OCI-M1 (cell line): ENCODE data around the gene SEC11A.
A peak's percentile ranks its signal among the peaks of the same experiment; 100 is the strongest.
"Not testable (repeated sequence)": the region's sequence is repeated elsewhere in the genome, so short reads cannot be mapped to it uniquely, and the experiment has no call there.

Experiments
- DNase-seq: peaks from one replicate; lab custom pipeline; 2025; lab: John Stamatoyannopoulos, UW

SEC11A gene

DNA sequence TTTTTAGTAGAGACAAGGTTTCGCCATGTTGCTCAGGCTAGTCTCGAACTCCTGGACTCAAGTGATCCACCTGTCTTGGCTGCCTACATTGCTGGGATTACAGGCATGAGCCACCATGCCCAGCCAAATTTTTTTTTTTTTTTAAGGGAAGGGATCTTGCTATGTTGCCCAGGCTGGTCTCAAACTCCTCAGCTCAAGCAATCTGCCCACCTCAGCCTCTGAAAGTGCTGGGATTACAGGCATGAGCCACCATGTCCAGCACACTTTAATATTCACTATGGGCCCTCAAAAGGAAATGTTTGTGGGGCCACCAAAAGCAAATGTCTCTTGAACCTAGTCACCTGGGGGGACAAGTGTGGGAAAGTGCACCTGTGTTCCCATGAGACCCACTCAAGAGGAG lies 73.3 kb downstream of the SEC11A start:
- not testable (repeated sequence) for DNase-seq

DNA sequence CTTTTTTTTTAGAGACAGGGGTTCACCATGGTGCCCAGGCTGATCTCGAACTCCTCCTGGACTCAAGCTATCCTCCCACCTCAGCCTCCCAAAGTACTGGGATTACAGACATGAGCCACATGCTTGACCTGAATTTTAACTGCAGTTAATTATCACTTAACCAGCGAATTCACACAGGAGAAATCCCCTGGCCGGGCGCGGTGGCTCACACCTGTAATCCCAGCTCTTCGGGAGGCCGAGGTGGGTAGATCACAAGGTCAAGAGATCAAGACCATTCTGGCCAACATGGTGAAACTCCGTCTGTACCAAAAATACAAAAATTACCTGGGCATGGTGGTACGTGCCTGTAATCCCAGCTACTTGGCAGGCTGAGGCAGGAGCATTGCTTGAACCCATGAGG lies 74.1 kb downstream of the SEC11A start:
- DNase-seq: not testable (repeated sequence)

DNA sequence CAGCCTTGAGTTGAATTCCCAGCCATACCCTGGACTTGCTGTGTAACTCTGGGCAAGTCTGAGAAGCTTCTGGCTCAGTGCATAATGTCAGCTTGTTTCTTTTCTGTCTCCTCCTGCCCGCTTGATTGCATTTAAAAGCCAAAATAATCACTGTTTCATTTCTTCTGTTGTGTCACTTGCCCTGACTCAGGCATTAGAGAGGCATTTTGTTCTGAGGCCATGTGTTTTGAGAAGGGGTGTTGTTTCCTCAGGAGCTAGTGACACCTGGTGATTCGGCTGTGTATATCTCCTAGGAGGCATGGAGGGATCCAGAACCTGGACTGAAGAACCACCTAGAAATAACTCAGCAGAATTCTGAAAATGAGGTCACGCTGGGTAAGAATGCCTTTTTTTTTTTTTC lies 77.8 kb downstream of the SEC11A start:
- peak; percentile 36 for DNase-seq

DNA sequence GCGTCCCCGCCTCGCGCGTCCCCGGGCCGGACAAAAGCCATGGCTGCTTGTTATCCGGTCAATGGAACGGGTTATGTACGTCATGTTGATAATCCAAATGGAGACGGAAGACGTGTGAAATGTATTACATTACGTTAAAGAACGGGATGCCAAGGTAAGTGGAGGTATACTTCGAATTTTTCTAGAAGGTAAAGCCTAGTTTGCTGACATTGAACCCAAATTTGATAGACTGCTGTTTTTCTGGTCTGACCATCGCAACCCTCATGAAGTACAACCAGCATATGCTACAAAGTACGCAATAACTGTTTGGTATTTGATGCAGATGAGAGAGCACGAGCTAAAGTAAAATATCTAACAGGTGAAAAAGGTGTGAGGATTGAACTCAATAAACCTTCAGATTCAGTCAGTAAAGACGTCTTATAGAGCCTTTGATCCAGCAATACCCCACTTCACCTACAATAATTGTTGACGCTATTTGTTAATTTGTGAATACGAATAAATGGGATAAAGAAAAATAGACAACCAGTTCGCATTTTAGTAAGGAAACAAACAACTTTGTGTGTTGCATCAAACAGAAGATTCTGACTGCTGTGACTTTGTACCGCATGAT lies 81.6 kb downstream of the SEC11A start:
- no peak for DNase-seq

DNA sequence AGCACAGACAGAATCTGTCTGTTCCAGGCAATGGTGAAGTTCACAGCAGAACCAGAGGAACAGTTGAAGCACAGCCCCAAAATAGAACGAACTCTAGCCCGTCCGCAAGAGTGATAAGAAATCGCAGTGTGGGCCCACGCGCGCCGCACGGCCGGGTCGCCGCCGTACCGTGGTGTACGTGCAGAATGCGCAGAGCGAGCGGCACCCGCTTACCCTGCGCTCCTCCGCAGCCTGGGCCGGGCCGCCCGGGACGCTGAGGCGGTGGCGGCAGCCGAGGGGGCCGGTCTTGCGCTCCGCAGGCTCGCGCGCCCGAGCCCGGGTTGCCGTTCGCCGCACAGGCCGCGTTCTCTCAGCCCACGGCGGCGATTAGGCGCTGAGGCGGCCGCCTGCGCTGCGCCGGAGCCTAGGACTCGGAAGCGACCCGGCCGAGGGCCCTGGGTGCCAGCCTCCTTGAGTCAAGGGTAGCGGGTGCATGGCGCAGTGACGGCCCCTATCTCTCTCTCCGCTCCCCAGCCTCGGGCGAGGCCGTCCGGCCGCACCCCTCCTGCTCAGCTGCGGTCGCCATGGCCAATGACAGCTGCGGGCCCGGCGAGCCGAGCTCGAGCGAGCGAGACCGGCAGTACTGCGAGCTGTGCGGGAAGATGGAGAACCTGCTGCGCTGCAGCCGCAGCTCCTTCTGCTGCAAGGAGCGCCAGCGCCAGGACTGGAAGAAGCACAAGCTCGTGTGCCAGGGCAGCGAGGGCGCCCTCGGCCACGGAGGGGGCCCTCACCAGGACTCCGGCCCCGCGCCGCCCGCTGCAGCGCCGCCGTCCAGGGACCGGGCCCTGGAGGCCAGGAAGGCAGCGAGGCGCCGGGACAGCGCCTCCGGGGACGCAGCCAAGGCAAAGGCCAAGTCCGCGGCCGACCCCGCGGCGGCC lies 82.4 kb downstream of the SEC11A start:
- DNase-seq: peak; percentile 70

DNA sequence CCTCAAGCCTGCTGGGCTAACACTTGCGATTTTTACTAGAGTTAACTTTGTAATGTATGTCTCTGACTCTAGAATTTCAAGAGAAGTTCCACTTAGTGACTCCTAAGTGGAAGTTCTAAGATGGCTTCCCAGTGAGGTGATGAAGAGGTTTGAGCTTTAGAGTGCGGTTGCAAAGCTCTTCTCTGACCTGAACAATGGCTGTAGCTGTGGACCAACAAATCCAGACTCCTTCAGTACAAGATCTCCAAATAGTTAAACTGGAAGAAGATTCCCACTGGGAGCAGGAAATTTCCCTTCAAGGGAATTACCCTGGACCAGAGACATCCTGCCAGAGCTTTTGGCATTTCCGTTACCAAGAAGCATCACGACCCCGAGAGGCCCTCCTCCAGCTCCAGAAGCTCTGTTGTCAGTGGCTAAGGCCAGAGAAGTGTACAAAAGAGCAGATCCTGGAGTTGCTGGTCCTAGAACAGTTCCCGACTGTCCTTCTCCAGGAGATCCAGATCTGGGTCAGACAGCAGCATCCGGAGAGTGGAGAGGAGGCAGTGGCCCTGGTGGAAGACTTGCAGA lies 84.2 kb downstream of the SEC11A start:
- peak; percentile 51 for DNase-seq

DNA sequence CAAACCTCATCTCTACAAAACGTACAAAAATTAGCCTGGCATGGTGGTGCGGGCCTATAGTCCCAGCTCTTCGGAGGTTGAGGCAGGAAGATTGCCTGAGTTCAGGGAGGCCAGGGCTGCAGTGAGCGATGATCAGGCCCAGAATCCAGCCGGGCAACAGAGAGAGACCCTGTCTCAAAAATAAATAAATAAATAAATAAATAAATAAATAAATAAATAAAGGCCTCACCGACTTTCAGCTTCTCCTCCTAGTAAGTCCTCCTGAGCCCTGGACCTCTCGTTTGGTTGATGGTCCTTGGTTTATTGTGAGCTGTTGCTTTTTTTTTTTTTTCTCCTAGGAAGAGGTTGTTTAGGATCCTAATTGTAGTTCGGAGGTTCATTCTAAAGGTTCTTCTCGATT lies 86.9 kb downstream of the SEC11A start:
- DNase-seq: no peak

DNA sequence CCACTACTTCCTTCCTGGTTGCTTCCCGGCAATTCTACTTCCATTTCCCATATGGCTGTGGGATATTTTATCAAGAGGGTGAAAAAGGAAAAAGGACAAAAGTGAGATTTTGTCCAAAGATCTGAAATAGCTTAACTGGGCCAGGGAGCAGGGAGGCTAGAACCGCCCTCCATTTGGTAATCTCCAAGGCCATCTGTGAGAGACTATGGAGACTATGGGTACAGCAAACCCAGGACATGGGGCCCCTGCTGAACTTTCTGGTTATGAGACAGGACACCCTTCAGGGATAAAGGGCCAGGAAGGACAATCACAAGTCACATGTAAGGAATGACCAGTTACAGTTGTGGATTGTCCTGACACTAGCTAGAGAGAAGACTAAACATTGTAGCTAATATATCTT lies 90.8 kb downstream of the SEC11A start:
- DNase-seq: no peak

DNA sequence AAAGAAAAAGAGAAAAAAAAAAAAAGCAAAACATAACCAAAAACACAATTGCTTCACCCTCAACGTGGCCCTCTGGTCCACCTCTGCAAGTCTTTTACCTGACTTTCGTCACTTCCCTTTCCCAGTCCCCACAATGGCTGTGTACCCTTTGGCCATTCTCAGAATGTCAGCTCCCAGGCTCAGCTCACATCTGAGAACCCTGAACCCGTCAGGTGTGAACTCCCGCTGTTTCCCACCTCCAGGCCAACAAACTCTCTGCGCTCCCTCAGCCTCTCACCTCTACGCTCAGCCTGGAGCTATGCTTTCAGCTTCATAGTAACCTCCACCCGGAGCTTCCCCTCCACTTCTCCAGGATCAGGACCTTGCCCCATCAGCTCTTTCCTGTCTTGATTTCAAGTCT lies 91.6 kb downstream of the SEC11A start:
- no peak for DNase-seq

DNA sequence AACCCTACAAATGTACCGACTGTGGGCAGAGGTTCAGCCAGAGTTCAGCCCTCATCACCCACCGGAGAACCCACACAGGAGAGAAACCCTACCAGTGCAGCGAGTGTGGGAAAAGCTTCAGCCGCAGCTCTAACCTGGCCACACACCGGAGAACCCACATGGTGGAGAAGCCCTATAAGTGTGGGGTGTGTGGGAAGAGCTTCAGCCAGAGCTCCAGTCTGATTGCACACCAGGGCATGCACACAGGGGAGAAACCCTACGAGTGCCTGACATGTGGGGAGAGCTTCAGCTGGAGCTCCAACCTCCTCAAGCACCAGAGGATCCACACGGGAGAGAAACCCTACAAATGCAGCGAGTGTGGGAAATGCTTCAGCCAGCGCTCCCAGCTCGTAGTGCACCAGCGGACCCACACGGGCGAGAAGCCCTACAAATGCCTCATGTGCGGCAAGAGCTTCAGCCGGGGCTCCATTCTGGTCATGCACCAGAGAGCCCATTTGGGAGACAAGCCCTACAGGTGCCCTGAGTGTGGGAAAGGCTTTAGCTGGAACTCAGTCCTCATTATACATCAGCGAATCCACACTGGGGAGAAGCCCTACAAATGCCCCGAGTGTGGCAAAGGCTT lies 94.5 kb downstream of the SEC11A start:
- no peak for DNase-seq

DNA sequence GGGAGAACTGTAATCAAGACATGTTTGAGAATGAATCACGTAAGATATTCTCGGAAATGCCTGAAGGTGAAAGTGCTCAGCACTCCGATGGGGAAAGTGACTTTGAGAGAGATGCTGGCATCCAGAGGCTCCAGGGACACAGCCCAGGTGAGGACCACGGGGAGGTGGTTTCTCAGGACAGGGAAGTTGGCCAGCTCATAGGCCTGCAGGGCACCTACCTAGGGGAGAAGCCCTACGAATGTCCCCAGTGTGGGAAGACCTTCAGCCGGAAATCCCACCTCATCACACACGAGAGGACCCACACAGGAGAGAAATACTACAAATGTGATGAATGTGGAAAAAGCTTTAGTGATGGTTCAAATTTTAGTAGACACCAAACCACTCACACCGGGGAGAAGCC lies 95.3 kb downstream of the SEC11A start:
- DNase-seq: no peak
